Measurements from ENCODE around the gene ETV3L. TPM values are rescaled to one million over a fixed set of nuclear protein-coding genes. Genes with fewer than 3 reads are reported as not detected.

Gene ETV3L
- total and polyA plus RNA-seq, 2 experiments from 2014 or later = not detected

DNA sequence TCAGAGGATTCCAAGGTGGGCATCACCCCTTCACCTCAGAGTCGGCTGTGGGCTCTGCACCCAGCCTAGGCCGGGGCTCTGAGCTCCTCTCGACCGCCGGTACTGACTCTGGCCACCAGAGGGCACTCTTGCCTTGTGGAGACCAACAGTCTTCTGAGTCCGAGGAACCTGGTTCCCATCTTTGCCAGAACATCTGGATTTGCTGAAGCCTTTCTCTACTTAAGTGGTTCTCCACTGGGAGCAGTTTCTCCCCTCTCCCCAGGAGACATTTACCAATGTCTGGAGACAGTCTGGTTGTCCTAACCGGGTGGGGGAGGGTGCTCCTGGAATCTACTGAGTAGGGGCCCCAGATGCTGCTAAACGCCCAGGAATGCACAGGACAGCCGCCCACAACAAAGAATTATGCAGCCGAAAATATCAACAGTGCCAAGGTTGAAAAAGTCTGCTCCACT, 9.4 kb downstream of the ETV3L start (continued):
- TF ChIP-seq, protein P1, sequence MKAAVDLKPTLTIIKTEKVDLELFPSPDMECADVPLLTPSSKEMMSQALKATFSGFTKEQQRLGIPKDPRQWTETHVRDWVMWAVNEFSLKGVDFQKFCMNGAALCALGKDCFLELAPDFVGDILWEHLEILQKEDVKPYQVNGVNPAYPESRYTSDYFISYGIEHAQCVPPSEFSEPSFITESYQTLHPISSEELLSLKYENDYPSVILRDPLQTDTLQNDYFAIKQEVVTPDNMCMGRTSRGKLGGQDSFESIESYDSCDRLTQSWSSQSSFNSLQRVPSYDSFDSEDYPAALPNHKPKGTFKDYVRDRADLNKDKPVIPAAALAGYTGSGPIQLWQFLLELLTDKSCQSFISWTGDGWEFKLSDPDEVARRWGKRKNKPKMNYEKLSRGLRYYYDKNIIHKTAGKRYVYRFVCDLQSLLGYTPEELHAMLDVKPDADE (IDR thresholded peaks at IDR 0.05) = no peak
- TF ChIP-seq, protein P2, sequence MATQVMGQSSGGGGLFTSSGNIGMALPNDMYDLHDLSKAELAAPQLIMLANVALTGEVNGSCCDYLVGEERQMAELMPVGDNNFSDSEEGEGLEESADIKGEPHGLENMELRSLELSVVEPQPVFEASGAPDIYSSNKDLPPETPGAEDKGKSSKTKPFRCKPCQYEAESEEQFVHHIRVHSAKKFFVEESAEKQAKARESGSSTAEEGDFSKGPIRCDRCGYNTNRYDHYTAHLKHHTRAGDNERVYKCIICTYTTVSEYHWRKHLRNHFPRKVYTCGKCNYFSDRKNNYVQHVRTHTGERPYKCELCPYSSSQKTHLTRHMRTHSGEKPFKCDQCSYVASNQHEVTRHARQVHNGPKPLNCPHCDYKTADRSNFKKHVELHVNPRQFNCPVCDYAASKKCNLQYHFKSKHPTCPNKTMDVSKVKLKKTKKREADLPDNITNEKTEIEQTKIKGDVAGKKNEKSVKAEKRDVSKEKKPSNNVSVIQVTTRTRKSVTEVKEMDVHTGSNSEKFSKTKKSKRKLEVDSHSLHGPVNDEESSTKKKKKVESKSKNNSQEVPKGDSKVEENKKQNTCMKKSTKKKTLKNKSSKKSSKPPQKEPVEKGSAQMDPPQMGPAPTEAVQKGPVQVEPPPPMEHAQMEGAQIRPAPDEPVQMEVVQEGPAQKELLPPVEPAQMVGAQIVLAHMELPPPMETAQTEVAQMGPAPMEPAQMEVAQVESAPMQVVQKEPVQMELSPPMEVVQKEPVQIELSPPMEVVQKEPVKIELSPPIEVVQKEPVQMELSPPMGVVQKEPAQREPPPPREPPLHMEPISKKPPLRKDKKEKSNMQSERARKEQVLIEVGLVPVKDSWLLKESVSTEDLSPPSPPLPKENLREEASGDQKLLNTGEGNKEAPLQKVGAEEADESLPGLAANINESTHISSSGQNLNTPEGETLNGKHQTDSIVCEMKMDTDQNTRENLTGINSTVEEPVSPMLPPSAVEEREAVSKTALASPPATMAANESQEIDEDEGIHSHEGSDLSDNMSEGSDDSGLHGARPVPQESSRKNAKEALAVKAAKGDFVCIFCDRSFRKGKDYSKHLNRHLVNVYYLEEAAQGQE (IDR thresholded peaks at IDR 0.05; ENCODE audit: unreplicated experiment) = no peak

DNA sequence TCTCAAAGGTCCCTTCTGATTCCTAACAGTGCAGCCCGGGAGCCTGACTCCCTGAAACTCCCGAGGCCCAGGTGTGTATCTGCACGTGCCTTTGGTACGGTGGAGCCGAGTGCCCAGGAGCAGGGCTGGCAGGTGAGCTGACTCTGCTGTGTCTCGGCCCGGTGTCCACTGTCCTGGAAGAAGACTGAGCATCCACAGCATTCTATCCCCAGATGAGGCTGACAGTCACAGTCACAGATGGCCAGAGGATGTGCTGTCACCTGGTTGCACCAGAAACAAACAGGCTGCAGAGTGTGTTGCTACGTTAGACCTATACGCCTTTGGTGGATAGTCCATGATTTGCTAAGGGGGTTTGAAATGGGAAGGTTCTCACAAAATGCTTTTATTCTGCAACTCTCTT, 9.8 kb downstream of the ETV3L start:
- Histone ChIP-seq H3K4me2 (no peak overlapping the region), H3K4me1 (ENCODE audit: insufficient read depth) (peaks cover 22% of the 10 kb centered on the region), H3K27me3 (ENCODE audit: insufficient read depth) (no peaks in the 10 kb centered on the region), H3K4me3 (no peak overlapping the region), H3K36me3 (ENCODE audit: insufficient read depth) (no peaks in the 10 kb centered on the region), H3K27ac (ENCODE audit: low read depth) (no peak overlapping the region), H3F3A (replicated peaks; ENCODE audit: low read depth) (no peaks in the 10 kb centered on the region), H2AFZ (peak overlapping the region; percentile 75), H3K79me2 (replicated peaks; ENCODE audit: insufficient read depth) (no peaks in the 10 kb centered on the region), H3K9me2 (ENCODE audit: insufficient read depth) (no peaks in the 10 kb centered on the region), H4K20me1 (replicated peaks; ENCODE audit: insufficient read depth) (no peaks in the 10 kb centered on the region)
- peaks cover 14% of the 10 kb centered on the region for H3K27me3 Mint-ChIP-seq (ENCODE audit: insufficient read depth, low read depth, poor library complexity)
- no peak overlapping the region for H3K4me3 Mint-ChIP-seq
- peaks cover 20% of the 10 kb centered on the region for H3K4me1 Mint-ChIP-seq
- DNase-seq (ENCODE audit: low spot score) = no peak
- H3K27ac Mint-ChIP-seq = no peak overlapping the region; the same call in 1 of the 2 replicates
- peak; percentile 8; the same call in 2 of the 3 replicates for ATAC-seq
- H3K9me3 Mint-ChIP-seq = no peaks in the 10 kb centered on the region
- H3K36me3 Mint-ChIP-seq (ENCODE audit: low read depth) = no peaks in the 10 kb centered on the region; the same call in 2 of the 3 replicates
- no peak for TF ChIP-seq EZH2 (IDR thresholded peaks at IDR 0.05; ENCODE audit: low read depth, unreplicated experiment)
- no peak for TF ChIP-seq EZH2phosphoT487 (IDR thresholded peaks at IDR 0.05; ENCODE audit: unreplicated experiment)
- TF ChIP-seq, protein P2 (IDR thresholded peaks at IDR 0.05; ENCODE audit: unreplicated experiment) = no peak
- TF ChIP-seq CREB1 (CRISPR knock-in tag; IDR thresholded peaks at IDR 0.05; ENCODE audit: low read depth) = no peak
- TF ChIP-seq, protein P3, sequence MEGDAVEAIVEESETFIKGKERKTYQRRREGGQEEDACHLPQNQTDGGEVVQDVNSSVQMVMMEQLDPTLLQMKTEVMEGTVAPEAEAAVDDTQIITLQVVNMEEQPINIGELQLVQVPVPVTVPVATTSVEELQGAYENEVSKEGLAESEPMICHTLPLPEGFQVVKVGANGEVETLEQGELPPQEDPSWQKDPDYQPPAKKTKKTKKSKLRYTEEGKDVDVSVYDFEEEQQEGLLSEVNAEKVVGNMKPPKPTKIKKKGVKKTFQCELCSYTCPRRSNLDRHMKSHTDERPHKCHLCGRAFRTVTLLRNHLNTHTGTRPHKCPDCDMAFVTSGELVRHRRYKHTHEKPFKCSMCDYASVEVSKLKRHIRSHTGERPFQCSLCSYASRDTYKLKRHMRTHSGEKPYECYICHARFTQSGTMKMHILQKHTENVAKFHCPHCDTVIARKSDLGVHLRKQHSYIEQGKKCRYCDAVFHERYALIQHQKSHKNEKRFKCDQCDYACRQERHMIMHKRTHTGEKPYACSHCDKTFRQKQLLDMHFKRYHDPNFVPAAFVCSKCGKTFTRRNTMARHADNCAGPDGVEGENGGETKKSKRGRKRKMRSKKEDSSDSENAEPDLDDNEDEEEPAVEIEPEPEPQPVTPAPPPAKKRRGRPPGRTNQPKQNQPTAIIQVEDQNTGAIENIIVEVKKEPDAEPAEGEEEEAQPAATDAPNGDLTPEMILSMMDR (conservative IDR thresholded peaks at IDR 0.05; ENCODE audit: low read depth in 2 of 2) = no peak
- no peak for TF ChIP-seq POLR2AphosphoS5 (IDR thresholded peaks at IDR 0.05; ENCODE audit: low read depth)
- no peak for TF ChIP-seq STAT1 (IDR thresholded peaks at IDR 0.05; ENCODE audit: unreplicated experiment)
- no peak for TF ChIP-seq ZNF114 (CRISPR knock-in tag; IDR thresholded peaks at IDR 0.05)
